Stimulated activated CD8-positive, alpha-beta memory T cell treated with anti-CD3 and anti-CD28 coated beads, Interleukin-12 subunit alpha, Interleukin-12 subunit beta, amount 100 ng/mL, for 4 hours (primary cell): ENCODE data around the gene EIF4G3.
"Not testable (repeated sequence)": the region's sequence is repeated elsewhere in the genome, so short reads cannot be mapped to it uniquely, and the experiment has no call there.

Source experiments
- DNase-seq: peaks from one replicate; pipeline ENCODE4 v3.0.0-alpha.2; 2020; ENCODE audit warnings: low read depth

EIF4G3 gene

GRCh38 chr1:21100481-21100921, 76.2 kb downstream of the EIF4G3 start:
- no peak for DNase-seq

GRCh38 chr1:21099869-21100131, 76.9 kb downstream of the EIF4G3 start:
- no peak for DNase-seq

- no peak for DNase-seq
Measured at GRCh38 chr1:21099034-21099868, 77.4 kb downstream of the EIF4G3 start.

- DNase-seq, result no peak
Measured at GRCh38 chr1:21098186-21098915, 78.3 kb downstream of the EIF4G3 start.

GRCh38 chr1:21097729-21098128, 79.0 kb downstream of the EIF4G3 start:
- no peak for DNase-seq

- DNase-seq, result no peak
Measured at GRCh38 chr1:21095976-21096375, 80.7 kb downstream of the EIF4G3 start.

GRCh38 chr1:21094282-21094681, 82.4 kb downstream of the EIF4G3 start:
- not testable (repeated sequence) for DNase-seq

GRCh38 chr1:21093271-21093958, 83.3 kb downstream of the EIF4G3 start:
- DNase-seq, result not testable (repeated sequence)

GRCh38 chr1:21092545-21092944, 84.2 kb downstream of the EIF4G3 start:
- DNase-seq, result not testable (repeated sequence)

- DNase-seq, result not testable (repeated sequence)
Measured at GRCh38 chr1:21091053-21091690, 85.5 kb downstream of the EIF4G3 start.

GRCh38 chr1:21090463-21090862, 86.2 kb downstream of the EIF4G3 start:
- DNase-seq, result no peak

GRCh38 chr1:21089731-21090130, 87.0 kb downstream of the EIF4G3 start:
- DNase-seq, result no peak

- no peak for DNase-seq
Measured at GRCh38 chr1:21089299-21089698, 87.4 kb downstream of the EIF4G3 start.

GRCh38 chr1:21084111-21084810, 92.4 kb downstream of the EIF4G3 start:
- DNase-seq, result no peak

- no peak for DNase-seq
Measured at GRCh38 chr1:21082073-21082472, 94.6 kb downstream of the EIF4G3 start.

- no peak for DNase-seq
Measured at GRCh38 chr1:21077085-21077484, 99.6 kb downstream of the EIF4G3 start.

GRCh38 chr1:21072721-21073120, 104.0 kb downstream of the EIF4G3 start:
- DNase-seq, result no peak

- DNase-seq, result no peak
Measured at GRCh38 chr1:21069549-21069948, 107.1 kb downstream of the EIF4G3 start.

- no peak for DNase-seq
Measured at GRCh38 chr1:21068937-21069336, 107.8 kb downstream of the EIF4G3 start.

- DNase-seq, result no peak
Measured at GRCh38 chr1:21067551-21068227, 109.0 kb downstream of the EIF4G3 start.

- no peak for DNase-seq
Measured at GRCh38 chr1:21066356-21067012, 110.2 kb downstream of the EIF4G3 start.
